Osteoblast (primary cell): ENCODE measurements around the gene TLCD1. TPM values are rescaled to one million over a fixed set of nuclear protein-coding genes. Genes with fewer than 3 reads are reported as not detected.

Source experiments
- DNase-seq: peaks from one replicate; pipeline ENCODE4 v3.0.0; 2011; ENCODE audit warnings: low spot score, mixed read lengths; ENCODE audit not compliant: insufficient read length; ENCODE audit errors: missing footprints
- H2AFZ ChIP-seq: 2 replicates; pipeline ENCODE4 v1.6.0; 2011; ENCODE audit warnings: mild to moderate bottlenecking, low read length
- H3K27ac ChIP-seq: 2 replicates; pipeline ENCODE4 v1.5.1; 2011; ENCODE audit warnings: mild to moderate bottlenecking, low read depth, low read length, moderate library complexity
- H3K27me3 ChIP-seq: 2 replicates; pipeline ENCODE4 v1.6.0; 2012; ENCODE audit warnings: mild to moderate bottlenecking, control low read depth, inconsistent platforms, low read length, moderate library complexity; ENCODE audit not compliant: insufficient read depth
- H3K36me3 ChIP-seq: 2 replicates; pipeline ENCODE4 v1.5.1; 2011; ENCODE audit warnings: mild to moderate bottlenecking, low read length, control low read depth, moderate library complexity; ENCODE audit not compliant: insufficient read depth
- H3K4me1 ChIP-seq: 2 replicates; pipeline ENCODE4 v1.5.1; 2011; ENCODE audit warnings: mild to moderate bottlenecking, low read length, control low read depth, moderate library complexity; ENCODE audit not compliant: insufficient read depth
- H3K4me2 ChIP-seq: 2 replicates; pipeline ENCODE4 v1.6.0; 2011; ENCODE audit warnings: mild to moderate bottlenecking, low read length; ENCODE audit not compliant: insufficient read depth
- H3K4me3 ChIP-seq: fragments of 200-600 bp; sonication (generic); 3 replicates; pipeline ENCODE4 v1.5.1; 2012; ENCODE audit warnings: mild to moderate bottlenecking, low read length, inconsistent platforms; ENCODE audit not compliant: insufficient read depth
- H3K79me2 ChIP-seq: 2 replicates; pipeline ENCODE4 v1.6.0; 2012; ENCODE audit warnings: mild to moderate bottlenecking, low read length, control low read depth, inconsistent platforms; ENCODE audit not compliant: insufficient read depth
- H3K9me3 ChIP-seq: 2 replicates; pipeline ENCODE4 v1.5.1; 2011; ENCODE audit warnings: low read depth, low read length, control low read depth
- H4K20me1 ChIP-seq: 2 replicates; pipeline ENCODE4 v1.6.0; 2012; ENCODE audit warnings: mild to moderate bottlenecking, low read length, control low read depth; ENCODE audit not compliant: insufficient read depth
- CTCF ChIP-seq: IDR thresholded peaks from 2 replicates; pipeline ENCODE4 v1.5.1; 2011; ENCODE audit warnings: mild to moderate bottlenecking, low read depth, low read length, moderate library complexity; ENCODE audit errors: extremely low read depth
- total RNA-seq: library from RNA; depleted of rRNA; stranded (reverse); fragments of >200 nt; gene quantifications from 2 replicates; pipeline ENCODE4 v1.2.3, GENCODE V29; 2012

Gene TLCD1
- total RNA-seq, 1 donor, result 4.0 TPM

- H3K79me2 ChIP-seq, result peaks cover 55% of the 10 kb centered on the region
- peaks cover 47% of the 10 kb centered on the region for H3K4me1 ChIP-seq
- H2AFZ ChIP-seq, result peak within 1 kb of the TSS; percentile 87
- no peaks in the 10 kb centered on the region for H3K9me3 ChIP-seq
- H3K27ac ChIP-seq, result peak within 1 kb of the TSS; percentile 73
- peak within 1 kb of the TSS; percentile 91 for H3K4me3 ChIP-seq
- DNase-seq, result peak; percentile 96
- no peaks in the 10 kb centered on the region for H3K27me3 ChIP-seq
- H3K36me3 ChIP-seq, result peaks cover 50% of the 10 kb centered on the region
- peaks cover 48% of the 10 kb centered on the region for H4K20me1 ChIP-seq
- peak within 1 kb of the TSS; percentile 87 for H3K4me2 ChIP-seq
- TF ChIP-seq CTCF, result peak; percentile 36
Observed at GRCh38 chr17:28717578-28718332, 8.3 kb downstream of the TLCD1 start, which contains the start of gene RAB34. RAB34 (minus strand) TSS chr17:28717868; CDS start chr17:28717266, 602 bp downstream.

- DNase-seq, result peak; percentile 86
- Histone ChIP-seq H3K36me3 (peaks cover 48% of the 10 kb centered on the region), H3K9me3 (no peaks in the 10 kb centered on the region), H3K4me2 (peak overlapping the region; percentile 87), H3K27ac (peak overlapping the region; percentile 73), H3K4me1 (peaks cover 46% of the 10 kb centered on the region), H2AFZ (peak overlapping the region; percentile 20), H3K79me2 (peaks cover 47% of the 10 kb centered on the region), H3K27me3 (no peaks in the 10 kb centered on the region), H4K20me1 (peaks cover 46% of the 10 kb centered on the region), H3K4me3 (peak overlapping the region; percentile 91)
- TF ChIP-seq CTCF, result no peak
Observed at GRCh38 chr17:28716740-28717577, 9.1 kb downstream of the TLCD1 start.

GRCh38 chr17:28715217-28715616 is 10.8 kb downstream of the TLCD1 start:
- Histone ChIP-seq H3K9me3 (no peaks in the 10 kb centered on the region), H3K4me2 (peak overlapping the region; percentile 87), H3K79me2 (peaks cover 30% of the 10 kb centered on the region), H3K27ac (no peak overlapping the region), H3K4me3 (no peak overlapping the region), H4K20me1 (peaks cover 31% of the 10 kb centered on the region), H3K36me3 (peaks cover 35% of the 10 kb centered on the region), H3K27me3 (no peaks in the 10 kb centered on the region), H3K4me1 (peaks cover 44% of the 10 kb centered on the region), H2AFZ (no peak overlapping the region)
- no peak for DNase-seq
- TF ChIP-seq CTCF, result no peak

GRCh38 chr17:28714281-28714680 is 11.8 kb downstream of the TLCD1 start:
- H2AFZ ChIP-seq, result no peak overlapping the region
- H3K4me3 ChIP-seq, result no peak overlapping the region
- peak; percentile 71 for DNase-seq
- TF ChIP-seq CTCF, result no peak
- H3K4me1 ChIP-seq, result peaks cover 47% of the 10 kb centered on the region
- H3K4me2 ChIP-seq, result no peak overlapping the region
- H3K27ac ChIP-seq, result no peak overlapping the region
- H3K79me2 ChIP-seq, result peaks cover 28% of the 10 kb centered on the region
- H3K36me3 ChIP-seq, result peaks cover 35% of the 10 kb centered on the region
- H3K9me3 ChIP-seq, result no peaks in the 10 kb centered on the region
- peaks cover 30% of the 10 kb centered on the region for H4K20me1 ChIP-seq
- H3K27me3 ChIP-seq, result no peaks in the 10 kb centered on the region
